ENCODE results near the gene RGS11. TPM values are rescaled to one million over a fixed set of nuclear protein-coding genes. Genes with fewer than 3 reads are reported as not detected.

RGS11 gene
- total RNA-seq = 0.30 and 0.46 TPM in 2 replicates

DNA sequence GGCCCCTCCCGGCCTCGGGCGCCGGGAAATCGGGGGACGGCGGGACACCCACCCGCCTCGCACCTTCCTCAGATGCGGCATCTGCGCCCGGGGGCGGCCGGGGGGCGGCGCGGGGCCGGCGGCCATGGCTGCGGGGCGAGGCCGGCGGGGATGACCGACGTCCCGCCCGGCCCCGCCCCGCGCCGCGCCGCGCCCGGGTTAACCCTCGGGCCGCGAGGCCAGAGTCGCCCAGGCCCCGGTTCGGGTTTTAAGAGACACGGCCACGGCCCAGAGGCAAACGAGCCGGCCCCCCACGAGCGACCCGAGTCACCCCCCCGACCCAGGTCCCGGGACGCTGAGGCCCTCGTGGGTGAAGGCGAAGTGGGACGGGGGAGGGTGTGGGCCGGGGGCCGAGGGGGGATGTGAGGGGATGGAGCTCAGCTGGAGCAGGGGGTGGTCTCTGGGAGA, at the start of gene RGS11:
Gene RGS11, minus strand, starts transcription at position 159 of the 447 bp plus-strand sequence. Its CDS starts 33 bp downstream, at position 126.
- H3K27ac Mint-ChIP-seq = no peak within 1 kb of the TSS
- H3K36me3 Mint-ChIP-seq (ENCODE audit: low read depth) = no peaks in the 10 kb centered on the region
- peaks cover 28% of the 10 kb centered on the region for H3K27me3 Mint-ChIP-seq (ENCODE audit: low read depth)
- H3K4me1 Mint-ChIP-seq (ENCODE audit: low read depth) = peaks cover 5% of the 10 kb centered on the region
- H3K4me3 Mint-ChIP-seq (ENCODE audit: low read depth) = peak within 1 kb of the TSS; percentile 52
- H3K9me3 Mint-ChIP-seq = no peaks in the 10 kb centered on the region
- no peak for DNase-seq (ENCODE audit: low spot score)
- intact Hi-C loops (cut with micrococcal nuclease) = no loop called here

- Mint-ChIP-seq H3K4me3 (ENCODE audit: low read depth) (peak overlapping the region; percentile 37), H3K27ac (peak overlapping the region; percentile 47), H3K9me3 (no peaks in the 10 kb centered on the region), H3K27me3 (ENCODE audit: low read depth) (no peaks in the 10 kb centered on the region), H3K36me3 (ENCODE audit: low read depth) (peaks cover 6% of the 10 kb centered on the region), H3K4me1 (ENCODE audit: low read depth) (peaks cover 32% of the 10 kb centered on the region)
- intact Hi-C loops (cut with micrococcal nuclease) = no loop called here
- peak; percentile 71 for DNase-seq (ENCODE audit: low spot score)
These were observed 48.9 kb upstream of the RGS11 start for GRCh38 chr16:324451-325334.

- H3K27me3 Mint-ChIP-seq (ENCODE audit: low read depth) = no peaks in the 10 kb centered on the region
- peaks cover 8% of the 10 kb centered on the region for H3K36me3 Mint-ChIP-seq (ENCODE audit: low read depth)
- no peaks in the 10 kb centered on the region for H3K9me3 Mint-ChIP-seq
- H3K4me1 Mint-ChIP-seq (ENCODE audit: low read depth) = peaks cover 34% of the 10 kb centered on the region
- H3K4me3 Mint-ChIP-seq (ENCODE audit: low read depth) = peak overlapping the region; percentile 37
- no peak for DNase-seq (ENCODE audit: low spot score)
- intact Hi-C loops (cut with micrococcal nuclease) = no loop called here
- H3K27ac Mint-ChIP-seq = no peak overlapping the region
These were observed 48.4 kb upstream of the RGS11 start for GRCh38 chr16:324201-324450.

GRCh38 chr16:322476-323143, 46.9 kb upstream of the RGS11 start:
- intact Hi-C loops (cut with micrococcal nuclease) = no loop called here
- Mint-ChIP-seq H3K9me3 (no peaks in the 10 kb centered on the region), H3K27me3 (ENCODE audit: low read depth) (no peaks in the 10 kb centered on the region), H3K4me1 (ENCODE audit: low read depth) (peaks cover 48% of the 10 kb centered on the region), H3K4me3 (ENCODE audit: low read depth) (no peak overlapping the region), H3K27ac (no peak overlapping the region), H3K36me3 (ENCODE audit: low read depth) (peaks cover 22% of the 10 kb centered on the region)
- no peak for DNase-seq (ENCODE audit: low spot score)

- no peak overlapping the region for H3K27ac Mint-ChIP-seq
- no peak for DNase-seq (ENCODE audit: low spot score)
- H3K9me3 Mint-ChIP-seq = no peaks in the 10 kb centered on the region
- H3K36me3 Mint-ChIP-seq (ENCODE audit: low read depth) = peaks cover 23% of the 10 kb centered on the region
- intact Hi-C loops (cut with micrococcal nuclease) = no loop called here
- H3K27me3 Mint-ChIP-seq (ENCODE audit: low read depth) = no peaks in the 10 kb centered on the region
- H3K4me3 Mint-ChIP-seq (ENCODE audit: low read depth) = no peak overlapping the region
- H3K4me1 Mint-ChIP-seq (ENCODE audit: low read depth) = peaks cover 49% of the 10 kb centered on the region
These were observed 45.8 kb upstream of the RGS11 start for GRCh38 chr16:321532-321931.

DNA sequence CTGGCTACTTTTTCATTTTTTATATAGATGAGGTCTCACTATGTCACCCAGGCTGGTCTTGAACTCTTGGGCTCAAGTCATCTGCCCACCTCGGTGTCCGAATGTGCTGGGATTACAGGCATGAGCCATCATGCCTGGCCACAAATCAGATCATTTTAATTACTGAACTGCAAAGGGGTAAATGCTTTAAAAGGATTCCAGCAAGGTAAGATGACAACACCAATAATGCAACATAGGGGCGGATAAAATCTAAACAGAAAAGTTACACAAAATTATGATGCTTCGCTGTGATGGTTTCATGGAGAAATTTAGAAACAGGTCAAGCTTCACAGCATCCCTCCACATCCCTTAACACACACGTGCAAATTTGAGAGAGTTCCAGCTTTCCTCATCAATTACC, 44.5 kb upstream of the RGS11 start:
- Mint-ChIP-seq H3K4me1 (ENCODE audit: low read depth) (peaks cover 44% of the 10 kb centered on the region), H3K27ac (peak overlapping the region; percentile 21), H3K4me3 (ENCODE audit: low read depth) (no peak overlapping the region), H3K36me3 (ENCODE audit: low read depth) (peaks cover 23% of the 10 kb centered on the region), H3K27me3 (ENCODE audit: low read depth) (no peaks in the 10 kb centered on the region), H3K9me3 (no peaks in the 10 kb centered on the region)
- no peak for DNase-seq (ENCODE audit: low spot score)
- intact Hi-C loops (cut with micrococcal nuclease) = no loop called here

GRCh38 chr16:318628-319027, 42.9 kb upstream of the RGS11 start:
- H3K4me3 Mint-ChIP-seq (ENCODE audit: low read depth) = no peak overlapping the region
- peaks cover 23% of the 10 kb centered on the region for H3K36me3 Mint-ChIP-seq (ENCODE audit: low read depth)
- peaks cover 34% of the 10 kb centered on the region for H3K4me1 Mint-ChIP-seq (ENCODE audit: low read depth)
- intact Hi-C loops (cut with micrococcal nuclease) = no loop called here
- H3K27me3 Mint-ChIP-seq (ENCODE audit: low read depth) = no peaks in the 10 kb centered on the region
- no peak for DNase-seq (ENCODE audit: low spot score)
- no peaks in the 10 kb centered on the region for H3K9me3 Mint-ChIP-seq
- no peak overlapping the region for H3K27ac Mint-ChIP-seq

- H3K4me3 Mint-ChIP-seq (ENCODE audit: low read depth) = no peak overlapping the region
- intact Hi-C loops (cut with micrococcal nuclease) = no loop called here
These were observed 41.8 kb upstream of the RGS11 start for GRCh38 chr16:317583-317982.

DNA sequence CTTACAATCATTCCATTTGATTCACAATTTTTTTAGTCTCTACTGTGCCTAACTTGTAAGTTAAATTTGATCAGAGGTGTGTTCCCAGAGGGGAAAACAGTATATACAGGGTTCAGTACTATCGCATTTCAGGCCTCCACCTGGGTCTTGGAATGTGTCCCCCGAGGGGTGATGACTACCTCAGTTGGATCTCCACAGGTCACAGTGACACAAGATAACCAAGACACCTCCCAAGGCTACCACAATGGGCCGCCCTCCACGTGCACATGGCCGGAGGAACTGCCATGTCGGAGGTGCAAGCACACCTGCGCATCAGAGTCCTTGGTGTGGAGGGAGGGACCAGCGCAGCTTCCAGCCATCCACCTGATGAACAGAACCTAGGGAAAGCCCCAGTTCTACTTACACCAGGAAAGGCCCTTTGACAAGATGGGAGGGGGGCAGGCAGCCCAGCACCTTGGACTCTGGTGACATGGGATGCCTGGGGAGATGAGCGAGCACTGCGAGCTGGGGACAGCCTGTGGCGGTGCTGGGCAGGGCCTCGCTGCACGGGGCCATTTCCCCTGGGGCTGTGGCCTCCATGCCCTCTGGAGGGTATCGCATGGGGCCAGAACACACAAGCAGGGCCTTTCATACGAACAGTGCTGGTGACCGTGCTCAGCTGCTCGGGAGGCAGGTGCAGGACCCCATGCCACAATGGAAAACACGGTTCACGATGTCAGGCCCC, 41.2 kb upstream of the RGS11 start:
- peaks cover 34% of the 10 kb centered on the region for H3K4me1 Mint-ChIP-seq (ENCODE audit: low read depth)
- no peaks in the 10 kb centered on the region for H3K27me3 Mint-ChIP-seq (ENCODE audit: low read depth)
- no peaks in the 10 kb centered on the region for H3K9me3 Mint-ChIP-seq

More at GRCh38 chr16:317583-317982, 41.8 kb upstream of the RGS11 start:
- Mint-ChIP-seq H3K27ac (no peak overlapping the region), H3K27me3 (ENCODE audit: low read depth) (no peaks in the 10 kb centered on the region), H3K9me3 (no peaks in the 10 kb centered on the region), H3K36me3 (ENCODE audit: low read depth) (peaks cover 26% of the 10 kb centered on the region), H3K4me1 (ENCODE audit: low read depth) (peaks cover 34% of the 10 kb centered on the region)
- no peak for DNase-seq (ENCODE audit: low spot score)

DNA sequence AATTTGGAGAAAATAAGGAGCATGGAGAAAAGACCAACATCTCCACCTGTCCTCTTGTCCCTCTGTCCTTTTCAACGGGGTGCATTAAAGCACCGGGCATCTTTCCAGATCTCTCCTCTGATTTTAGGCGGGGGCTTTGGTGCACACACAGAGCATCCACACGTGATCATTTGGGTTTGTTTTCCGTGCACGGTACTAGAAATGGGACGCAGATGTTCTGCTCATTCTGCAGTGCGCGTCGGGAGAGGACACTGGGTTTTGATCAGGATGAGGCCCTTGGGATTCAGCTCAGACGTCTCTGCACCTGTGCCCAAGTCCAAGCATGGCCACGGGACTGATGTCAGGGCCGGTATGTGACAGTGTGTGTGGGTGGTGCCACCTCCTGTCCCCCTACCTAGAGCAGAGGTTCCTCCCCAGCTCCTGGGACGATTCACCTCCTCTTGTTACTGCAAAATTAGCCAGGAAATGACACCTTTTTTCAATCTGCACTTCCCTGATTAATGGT, 39.1 kb upstream of the RGS11 start:
- Mint-ChIP-seq H3K9me3 (no peaks in the 10 kb centered on the region), H3K36me3 (ENCODE audit: low read depth) (peaks cover 30% of the 10 kb centered on the region), H3K27ac (no peak overlapping the region), H3K27me3 (ENCODE audit: low read depth) (no peaks in the 10 kb centered on the region), H3K4me1 (ENCODE audit: low read depth) (peaks cover 29% of the 10 kb centered on the region), H3K4me3 (ENCODE audit: low read depth) (no peak overlapping the region)
- no peak for DNase-seq (ENCODE audit: low spot score)
- intact Hi-C loops (cut with micrococcal nuclease) = no loop called here

More for the DNA sequence above, 41.2 kb upstream of the RGS11 start:
- DNase-seq (ENCODE audit: low spot score) = no peak
- intact Hi-C loops (cut with micrococcal nuclease) = no loop called here
- Mint-ChIP-seq H3K27ac (no peak overlapping the region), H3K4me3 (ENCODE audit: low read depth) (no peak overlapping the region), H3K36me3 (ENCODE audit: low read depth) (peaks cover 31% of the 10 kb centered on the region)

DNA sequence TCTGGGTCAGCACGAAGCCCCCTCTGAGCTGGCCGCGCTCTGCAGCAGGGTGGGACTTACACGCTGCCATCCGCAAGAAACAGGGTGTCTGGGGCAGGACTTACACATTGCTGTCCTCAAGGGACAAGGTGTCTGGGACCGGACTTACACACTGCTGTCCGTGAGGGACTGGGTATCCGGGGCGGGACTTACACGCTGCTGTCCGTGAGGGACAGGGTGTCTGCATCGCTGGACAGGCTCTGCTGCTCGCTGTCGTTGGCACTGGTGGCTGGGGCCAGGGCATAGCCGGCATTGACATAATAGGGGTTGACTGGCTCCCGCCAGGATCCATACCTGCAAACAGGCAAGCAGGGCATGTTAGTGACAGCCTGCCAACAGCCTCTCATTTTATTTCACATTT, 38.6 kb upstream of the RGS11 start:
- Mint-ChIP-seq H3K27ac (no peak overlapping the region), H3K4me3 (ENCODE audit: low read depth) (no peak overlapping the region), H3K4me1 (ENCODE audit: low read depth) (peaks cover 27% of the 10 kb centered on the region), H3K36me3 (ENCODE audit: low read depth) (peaks cover 27% of the 10 kb centered on the region), H3K27me3 (ENCODE audit: low read depth) (no peaks in the 10 kb centered on the region), H3K9me3 (no peaks in the 10 kb centered on the region)
- intact Hi-C loops (cut with micrococcal nuclease) = no loop called here
- DNase-seq (ENCODE audit: low spot score) = no peak

DNA sequence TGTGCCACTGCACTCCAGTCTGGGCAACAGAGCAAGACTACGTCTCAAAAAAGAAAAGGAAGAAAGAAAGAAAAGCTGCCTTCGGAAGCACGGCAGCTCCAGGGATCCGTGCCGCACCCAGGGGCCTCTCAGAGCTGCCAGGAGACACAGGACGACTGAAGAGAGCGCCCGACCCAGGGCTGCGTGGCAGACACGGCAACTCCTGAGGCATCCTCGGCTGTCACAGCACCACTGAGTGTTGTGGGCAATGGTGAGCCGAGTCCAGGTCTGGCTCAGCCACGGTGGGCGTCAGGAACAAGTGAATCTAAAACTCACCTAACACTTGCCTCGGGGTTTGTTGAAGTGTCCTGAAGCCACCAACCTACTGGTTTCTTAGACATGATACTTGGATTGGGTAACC, 36.0 kb upstream of the RGS11 start:
- Mint-ChIP-seq H3K27ac (no peak overlapping the region), H3K4me1 (ENCODE audit: low read depth) (peaks cover 8% of the 10 kb centered on the region)
- intact Hi-C loops (cut with micrococcal nuclease) = no loop called here

More for the DNA sequence above, 36.0 kb upstream of the RGS11 start:
- no peak for DNase-seq (ENCODE audit: low spot score)
- peaks cover 14% of the 10 kb centered on the region for H3K36me3 Mint-ChIP-seq (ENCODE audit: low read depth)
- H3K4me3 Mint-ChIP-seq (ENCODE audit: low read depth) = no peak overlapping the region
- no peaks in the 10 kb centered on the region for H3K27me3 Mint-ChIP-seq (ENCODE audit: low read depth)
- no peaks in the 10 kb centered on the region for H3K9me3 Mint-ChIP-seq

All from activated T-helper 2 cell treated with anti-CD3 and anti-CD28 coated beads, Interferon-gamma antibody, Interleukin-2, Interleukin-4, amounts not matched to agents 10 μg/mL and 5 μg/mL and 100 μg/mL, durations not matched to agents 14 hours and 24 hours and 36 hours (primary cell).